Measurements from ENCODE around the gene CDH5.

The CDH5 gene

DNA sequence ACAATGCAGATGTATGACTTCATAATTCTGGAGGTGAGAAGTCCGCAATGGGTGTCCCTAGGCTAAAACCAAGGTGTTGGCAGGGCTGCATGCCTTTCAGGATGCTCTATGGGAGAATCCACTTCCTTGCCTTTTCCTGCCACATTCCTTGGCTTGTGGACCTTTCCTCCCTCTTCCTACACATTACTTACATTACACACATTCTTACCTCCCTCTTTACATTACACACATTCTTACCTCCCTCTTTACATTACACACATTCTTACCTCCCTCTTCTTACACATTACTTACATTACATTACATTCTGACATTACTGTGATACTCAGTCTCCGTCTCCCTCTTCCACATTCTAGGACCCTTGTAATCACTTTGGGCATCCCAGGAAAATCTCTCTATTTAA lies 14.2 kb upstream of the CDH5 start:
- Histone ChIP-seq H3K9me3 (ENCODE audit: low read depth, low read length) (no peaks in the 10 kb centered on the region), H3K9ac (ENCODE audit: insufficient read length) (no peak overlapping the region), H3K27ac (no peak overlapping the region), H3K4me3 (no peak overlapping the region), H3K36me3 (ENCODE audit: insufficient read depth, low read length) (no peaks in the 10 kb centered on the region)
- no peak for TF ChIP-seq EZH2 (IDR thresholded peaks at IDR 0.05)
- no peak for TF ChIP-seq FOXP2 (optimal IDR thresholded peaks at IDR 0.05; ENCODE audit: control extremely low read depth, extremely low read length, insufficient read depth)
- TF ChIP-seq POLR2AphosphoS5 (IDR thresholded peaks at IDR 0.05; ENCODE audit: borderline replicate concordance, low read depth, low read length), result no peak
- DNase-seq (ENCODE audit: low read depth, low spot score), result no peak

DNA sequence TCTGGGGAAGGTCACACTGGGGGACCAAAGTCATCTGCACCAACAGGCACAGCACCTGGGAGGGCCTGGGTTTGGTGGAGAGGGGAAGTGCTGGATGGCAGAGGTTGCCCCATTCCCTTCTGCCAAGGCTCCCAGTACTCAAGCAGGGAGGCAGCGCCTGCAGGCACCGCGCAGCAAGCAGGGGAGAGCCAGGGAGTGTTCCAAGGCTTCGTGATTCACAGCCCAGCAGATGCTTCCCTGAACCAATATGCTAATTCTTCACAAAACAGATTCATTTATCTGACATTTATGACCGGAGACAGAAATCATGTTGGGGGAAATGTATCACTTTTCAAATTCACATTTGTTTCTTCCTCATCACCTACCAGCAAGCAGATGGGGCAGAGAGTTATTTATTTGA lies 13.4 kb upstream of the CDH5 start:
- H3K9ac ChIP-seq (ENCODE audit: insufficient read length), result no peak overlapping the region
- TF ChIP-seq EZH2 (IDR thresholded peaks at IDR 0.05), result no peak
- DNase-seq (ENCODE audit: low read depth, low spot score), result no peak
- H3K36me3 ChIP-seq (ENCODE audit: insufficient read depth, low read length), result no peaks in the 10 kb centered on the region
- H3K4me3 ChIP-seq, result no peak overlapping the region
- H3K27ac ChIP-seq, result no peak overlapping the region
- H3K9me3 ChIP-seq (ENCODE audit: low read depth, low read length), result no peaks in the 10 kb centered on the region

DNA sequence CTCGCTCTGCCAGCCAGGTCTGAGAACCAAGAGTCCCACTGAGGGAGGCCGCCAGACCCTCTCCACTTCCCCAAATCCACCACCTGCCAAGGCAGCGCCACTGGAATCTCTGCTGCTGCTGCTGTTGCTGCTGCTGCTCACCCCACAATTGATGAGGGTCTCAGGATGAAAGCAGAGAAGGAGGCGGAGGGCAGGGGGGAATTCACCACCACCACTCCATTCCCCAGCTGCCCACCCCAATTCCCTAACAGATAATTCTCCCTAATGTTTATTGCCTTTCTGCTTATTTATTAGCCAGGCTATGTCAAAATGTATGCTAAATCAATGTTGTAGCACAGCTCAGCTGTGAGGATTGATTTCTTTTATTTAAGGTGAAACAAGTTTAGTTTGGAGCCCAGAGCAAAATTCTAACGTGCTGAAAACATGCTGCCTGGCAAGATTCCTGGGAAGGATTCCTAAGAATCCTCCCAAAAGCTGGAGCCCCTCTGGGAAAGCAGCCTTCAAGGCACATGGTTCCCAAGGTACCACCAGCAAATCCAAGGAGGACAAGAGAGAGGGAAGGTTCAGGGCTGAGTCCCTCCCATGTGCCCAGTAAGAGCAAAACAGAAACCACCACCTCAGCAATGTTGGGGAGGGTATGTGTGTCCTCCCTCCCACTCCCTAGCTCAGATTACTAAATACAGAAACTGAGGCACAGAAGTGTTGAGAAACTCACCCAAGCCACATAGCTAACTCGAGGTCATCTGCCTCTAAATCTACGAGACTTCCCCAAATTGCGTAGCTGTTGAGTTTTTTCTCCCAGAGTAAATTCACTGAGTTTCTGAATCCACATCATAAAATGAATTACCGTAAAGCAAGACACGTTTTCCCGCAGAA lies 12.2 kb upstream of the CDH5 start:
- H3K9me3 ChIP-seq (ENCODE audit: low read depth, low read length), result no peaks in the 10 kb centered on the region
- DNase-seq (ENCODE audit: low read depth, low spot score), result no peak
- no peaks in the 10 kb centered on the region for H3K36me3 ChIP-seq (ENCODE audit: insufficient read depth, low read length)
- H3K4me3 ChIP-seq, result no peak overlapping the region
- no peak overlapping the region for H3K27ac ChIP-seq
- TF ChIP-seq EZH2 (IDR thresholded peaks at IDR 0.05) (no peak), POLR2AphosphoS5 (IDR thresholded peaks at IDR 0.05; ENCODE audit: borderline replicate concordance, low read depth, low read length) (no peak), FOXP2 (optimal IDR thresholded peaks at IDR 0.05; ENCODE audit: control extremely low read depth, extremely low read length, insufficient read depth) (no peak)
- no peak overlapping the region for H3K9ac ChIP-seq (ENCODE audit: insufficient read length)

DNA sequence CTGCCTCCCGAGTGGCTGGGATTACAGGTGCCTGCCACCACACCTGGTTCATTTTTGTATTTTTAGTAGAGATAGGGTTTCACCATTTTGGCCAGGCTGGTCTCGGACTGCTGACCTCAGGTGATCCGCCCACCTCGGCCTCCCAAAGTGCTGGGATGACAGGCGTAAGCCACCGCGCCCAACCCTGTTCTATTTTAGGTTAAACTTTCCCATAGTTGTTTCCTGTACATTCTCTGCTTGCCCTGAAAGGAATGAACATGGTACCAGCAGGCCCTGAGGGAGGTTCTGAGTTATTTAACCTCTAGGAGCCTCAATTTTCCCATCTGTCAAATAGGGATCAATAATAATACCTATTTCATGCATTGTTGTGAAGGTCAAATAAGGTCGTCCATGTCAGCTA lies 11.0 kb upstream of the CDH5 start:
- no peak overlapping the region for H3K27ac ChIP-seq
- H3K4me3 ChIP-seq, result no peak overlapping the region
- DNase-seq (ENCODE audit: low read depth, low spot score), result no peak
- TF ChIP-seq FOXP2 (optimal IDR thresholded peaks at IDR 0.05; ENCODE audit: control extremely low read depth, extremely low read length, insufficient read depth), result no peak
- TF ChIP-seq POLR2AphosphoS5 (IDR thresholded peaks at IDR 0.05; ENCODE audit: borderline replicate concordance, low read depth, low read length), result no peak
- no peak for TF ChIP-seq EZH2 (IDR thresholded peaks at IDR 0.05)
- H3K9me3 ChIP-seq (ENCODE audit: low read depth, low read length), result no peaks in the 10 kb centered on the region
- no peak overlapping the region for H3K9ac ChIP-seq (ENCODE audit: insufficient read length)
- no peaks in the 10 kb centered on the region for H3K36me3 ChIP-seq (ENCODE audit: insufficient read depth, low read length)

DNA sequence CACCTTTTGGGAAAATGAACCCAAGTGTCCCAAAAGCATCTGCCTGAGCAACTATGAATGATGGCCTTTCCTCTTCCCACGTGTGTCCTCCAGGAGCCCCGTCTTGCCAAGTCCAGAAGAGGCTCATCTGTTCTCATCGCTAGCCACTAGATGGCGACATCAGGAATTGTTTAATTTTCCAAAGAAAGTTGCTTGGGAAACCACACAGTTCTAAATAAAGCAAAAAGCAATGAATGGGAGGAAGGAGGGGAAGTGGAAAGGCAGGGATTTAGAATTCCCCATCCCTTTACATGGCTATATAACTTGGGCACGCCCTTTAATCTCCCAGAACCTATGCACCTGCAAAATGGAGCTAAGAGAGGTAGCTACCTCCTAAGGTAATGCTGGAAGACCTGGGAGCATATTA lies 9.0 kb upstream of the CDH5 start:
- no peak overlapping the region for H3K9ac ChIP-seq (ENCODE audit: insufficient read length)
- H3K9me3 ChIP-seq (ENCODE audit: low read depth, low read length), result no peaks in the 10 kb centered on the region
- H3K36me3 ChIP-seq (ENCODE audit: insufficient read depth, low read length), result no peaks in the 10 kb centered on the region
- H3K4me3 ChIP-seq, result no peak overlapping the region
- no peak overlapping the region for H3K27ac ChIP-seq
- TF ChIP-seq EZH2 (IDR thresholded peaks at IDR 0.05), result no peak
- TF ChIP-seq FOXP2 (optimal IDR thresholded peaks at IDR 0.05; ENCODE audit: control extremely low read depth, extremely low read length, insufficient read depth), result no peak
- DNase-seq (ENCODE audit: low read depth, low spot score), result peak; percentile 47

DNA sequence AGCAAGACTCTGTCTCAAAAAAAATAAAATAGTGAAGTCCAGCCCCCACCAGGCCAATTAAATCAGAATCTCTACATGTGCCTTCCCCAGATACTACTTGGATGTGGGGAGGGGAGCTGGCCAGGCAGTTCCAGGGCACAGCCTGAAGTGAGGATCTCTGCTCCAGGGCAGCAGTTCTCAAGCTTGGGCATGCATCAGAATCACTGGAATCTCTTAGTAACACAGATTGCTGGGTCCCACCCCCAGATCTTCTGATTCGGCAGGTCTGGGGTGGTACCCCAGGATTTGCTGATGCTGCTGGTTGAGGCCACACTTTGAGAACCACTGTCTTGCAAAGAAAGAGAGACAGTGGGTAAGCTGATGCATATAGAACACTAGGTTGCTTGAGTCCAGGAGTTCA lies 8.3 kb upstream of the CDH5 start:
- TF ChIP-seq FOXP2 (optimal IDR thresholded peaks at IDR 0.05; ENCODE audit: control extremely low read depth, extremely low read length, insufficient read depth) (no peak), POLR2AphosphoS5 (IDR thresholded peaks at IDR 0.05; ENCODE audit: borderline replicate concordance, low read depth, low read length) (no peak), EZH2 (IDR thresholded peaks at IDR 0.05) (no peak)

DNA sequence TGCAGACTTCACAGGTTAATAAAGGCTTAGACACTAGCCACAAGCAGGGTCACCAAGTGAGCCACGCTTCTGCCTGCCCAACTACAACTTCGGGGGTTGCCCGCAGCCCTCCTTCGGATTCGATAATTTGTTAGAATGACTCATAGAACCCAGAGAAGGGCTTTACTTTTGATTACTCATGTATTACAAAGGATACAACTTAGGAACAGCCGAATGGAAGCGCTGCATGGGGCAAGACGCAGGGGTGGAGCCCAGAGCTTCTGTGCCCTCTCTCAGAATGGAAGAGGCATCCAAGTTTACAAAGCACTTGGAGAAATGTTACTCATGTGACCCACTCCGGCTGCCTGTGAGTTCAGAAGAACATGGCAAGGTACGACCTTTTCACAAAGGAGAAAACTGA lies 7.5 kb upstream of the CDH5 start:
- H3K27ac ChIP-seq, result no peak overlapping the region
- no peak overlapping the region for H3K4me3 ChIP-seq
- TF ChIP-seq EZH2 (IDR thresholded peaks at IDR 0.05) (no peak), POLR2AphosphoS5 (IDR thresholded peaks at IDR 0.05; ENCODE audit: borderline replicate concordance, low read depth, low read length) (no peak), FOXP2 (optimal IDR thresholded peaks at IDR 0.05; ENCODE audit: control extremely low read depth, extremely low read length, insufficient read depth) (no peak)
- no peaks in the 10 kb centered on the region for H3K9me3 ChIP-seq (ENCODE audit: low read depth, low read length)
- H3K36me3 ChIP-seq (ENCODE audit: insufficient read depth, low read length), result no peaks in the 10 kb centered on the region
- no peak for DNase-seq (ENCODE audit: low read depth, low spot score)
- H3K9ac ChIP-seq (ENCODE audit: insufficient read length), result no peak overlapping the region

More for the DNA sequence above, 8.3 kb upstream of the CDH5 start:
- no peak overlapping the region for H3K9ac ChIP-seq (ENCODE audit: insufficient read length)
- no peak for DNase-seq (ENCODE audit: low read depth, low spot score)
- no peak overlapping the region for H3K27ac ChIP-seq
- H3K4me3 ChIP-seq, result no peak overlapping the region
- no peaks in the 10 kb centered on the region for H3K9me3 ChIP-seq (ENCODE audit: low read depth, low read length)
- no peaks in the 10 kb centered on the region for H3K36me3 ChIP-seq (ENCODE audit: insufficient read depth, low read length)

DNA sequence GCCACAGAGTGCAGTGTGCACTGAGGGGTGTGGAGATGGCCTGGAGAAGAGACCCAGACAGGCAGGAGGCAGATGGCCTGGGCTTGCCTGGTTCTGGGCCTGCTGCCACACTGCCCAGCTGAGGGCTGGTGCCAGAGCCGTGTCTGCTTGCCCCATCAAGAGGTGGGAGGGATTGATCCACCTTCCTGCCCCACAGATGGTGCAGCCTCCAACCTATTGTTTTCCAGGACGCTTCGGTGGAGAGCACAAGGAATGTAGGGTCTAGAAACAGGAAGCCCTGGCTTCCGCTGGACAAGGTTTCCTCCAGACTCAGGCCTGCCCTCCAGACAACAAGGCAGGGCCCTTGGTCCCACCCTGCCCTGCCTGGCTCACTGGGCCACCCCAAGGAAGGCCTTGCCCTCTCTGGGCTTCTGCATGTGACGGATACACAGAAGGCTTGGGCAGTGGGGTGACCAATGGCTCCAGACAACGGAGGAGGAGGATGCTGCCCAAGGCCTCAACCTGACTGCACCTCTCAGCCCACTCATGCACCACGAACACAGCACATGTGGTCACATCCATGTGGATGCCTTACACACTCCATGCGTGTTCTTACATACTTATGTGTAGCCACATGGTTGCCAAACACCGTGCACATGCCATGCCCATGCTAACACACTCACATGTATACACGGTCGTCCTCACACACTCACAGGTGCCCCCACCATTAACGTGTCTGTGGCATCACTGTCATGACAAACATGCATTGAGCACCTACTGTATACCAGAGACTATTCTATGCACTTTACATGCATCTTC lies 6.5 kb upstream of the CDH5 start:
- DNase-seq (ENCODE audit: low read depth, low spot score), result no peak
- Histone ChIP-seq H3K4me3 (no peak overlapping the region), H3K9me3 (ENCODE audit: low read depth, low read length) (no peaks in the 10 kb centered on the region), H3K27ac (no peak overlapping the region), H3K36me3 (ENCODE audit: insufficient read depth, low read length) (no peaks in the 10 kb centered on the region), H3K9ac (ENCODE audit: insufficient read length) (no peak overlapping the region)
- TF ChIP-seq FOXP2 (optimal IDR thresholded peaks at IDR 0.05; ENCODE audit: control extremely low read depth, extremely low read length, insufficient read depth) (no peak), EZH2 (IDR thresholded peaks at IDR 0.05) (no peak), POLR2AphosphoS5 (IDR thresholded peaks at IDR 0.05; ENCODE audit: borderline replicate concordance, low read depth, low read length) (no peak)
